Vagina (tissue), 2 donors: Measurements from ENCODE around the gene NRG2.

ENCODE experiments used
- POLR2A ChIP-seq, 2 donors: fragments of 450-650 bp; IDR thresholded peaks; one replicate each; pipeline ENCODE4 v1.6.1; 2017; ENCODE audit warnings: antibody characterized with exemption in 2 of 2, mild to moderate bottlenecking in 2 of 2, moderate library complexity in 2 of 2
- TF ChIP-seq, protein P1 (sequence below), 3 experiments: fragments of 450-650 bp in 2 of 3; fragments of 200-600 bp in 1 of 3; sonication (generic) in 1 of 3; IDR thresholded peaks; one replicate each; pipeline ENCODE4 v1.5.1; 2017 to 2019; ENCODE audit warnings: antibody characterized with exemption in 3 of 3, mild to moderate bottlenecking in 2 of 3, moderate library complexity in 2 of 3

DNA sequence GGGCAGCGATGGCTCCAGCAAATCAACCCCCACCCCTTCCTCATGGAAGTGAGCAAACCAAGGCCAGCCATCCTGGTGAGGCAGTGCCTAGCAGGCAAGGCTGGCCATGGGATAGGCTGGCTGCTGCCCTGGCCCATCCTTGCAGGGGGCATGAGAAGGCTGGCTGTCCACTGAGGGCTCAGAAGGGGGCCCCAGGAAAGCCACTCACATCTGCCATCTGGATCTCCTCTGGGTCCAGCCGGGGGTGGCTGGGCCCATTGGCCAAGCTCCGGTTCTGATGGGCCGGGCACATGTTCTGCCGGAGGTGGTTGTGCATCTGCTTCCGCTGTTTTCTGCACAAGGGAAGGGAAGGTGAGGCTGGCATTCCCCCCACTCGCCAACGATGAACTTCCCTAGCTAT, 190.4 kb downstream of the NRG2 start:
- TF ChIP-seq, protein P1, sequence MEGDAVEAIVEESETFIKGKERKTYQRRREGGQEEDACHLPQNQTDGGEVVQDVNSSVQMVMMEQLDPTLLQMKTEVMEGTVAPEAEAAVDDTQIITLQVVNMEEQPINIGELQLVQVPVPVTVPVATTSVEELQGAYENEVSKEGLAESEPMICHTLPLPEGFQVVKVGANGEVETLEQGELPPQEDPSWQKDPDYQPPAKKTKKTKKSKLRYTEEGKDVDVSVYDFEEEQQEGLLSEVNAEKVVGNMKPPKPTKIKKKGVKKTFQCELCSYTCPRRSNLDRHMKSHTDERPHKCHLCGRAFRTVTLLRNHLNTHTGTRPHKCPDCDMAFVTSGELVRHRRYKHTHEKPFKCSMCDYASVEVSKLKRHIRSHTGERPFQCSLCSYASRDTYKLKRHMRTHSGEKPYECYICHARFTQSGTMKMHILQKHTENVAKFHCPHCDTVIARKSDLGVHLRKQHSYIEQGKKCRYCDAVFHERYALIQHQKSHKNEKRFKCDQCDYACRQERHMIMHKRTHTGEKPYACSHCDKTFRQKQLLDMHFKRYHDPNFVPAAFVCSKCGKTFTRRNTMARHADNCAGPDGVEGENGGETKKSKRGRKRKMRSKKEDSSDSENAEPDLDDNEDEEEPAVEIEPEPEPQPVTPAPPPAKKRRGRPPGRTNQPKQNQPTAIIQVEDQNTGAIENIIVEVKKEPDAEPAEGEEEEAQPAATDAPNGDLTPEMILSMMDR (IDR thresholded peaks at IDR 0.05) = no peak
- TF ChIP-seq POLR2A (IDR thresholded peaks at IDR 0.05) = no peak
